K562 (cell line): Measurements from ENCODE around the gene TYW1. TPM values are rescaled to one million over a fixed set of nuclear protein-coding genes. Genes with fewer than 3 reads are reported as not detected.
"Not testable (repeated sequence)": the region's sequence is repeated elsewhere in the genome, so short reads cannot be mapped to it uniquely, and the experiment has no call there.

Experiments used
- ATAC-seq: fragments of 200-7000 bp; cut with Tn5 transposase; 3 replicates; pipeline ENCODE4 v1.9.1; 2020; ENCODE audit warnings: moderate library complexity
- BruUV-seq: library from RNA; stranded (reverse); fragments of 400-500 nt; replicated peaks from 2 replicates; lab custom pipeline; 2021; lab: Mats Ljungman, UMichigan
- CTCF ChIA-PET: fragments of 300-600 bp; formaldehyde crosslinking; extraction: SDS; loops from one replicate; lab custom pipeline; 2021; ENCODE audit warnings: low intra/inter-chr PET ratio; lab: Yijun Ruan, JAX
- POLR2A ChIA-PET: fragments of 300-600, 350-650 bp; sonication (Branson Sonifier 250); formaldehyde crosslinking; extraction: SDS; loops from one replicate; lab custom pipeline; 2021; ENCODE audit warnings: antibody characterized with exemption, inconsistent platforms; lab: Yijun Ruan, JAX
- DNase-seq, 4 experiments: peaks; one replicate each; pipeline versions ENCODE4 v3.0.0 to v3.0.0-alpha.2; 2011 to 2018; ENCODE audit warnings: low spot score in 3 of 4, mixed read lengths in 3 of 4; ENCODE audit errors: extremely low read depth in 1 of 4
- FAIRE-seq: peaks from 2 replicates; lab custom pipeline; 2011; peaks lifted over from hg19 to GRCh38; lab: Jason Lieb, UNC
- H2AFZ ChIP-seq: 2 replicates; pipeline ENCODE4 v1.6.0; 2011; ENCODE audit warnings: low read depth, low read length, control low read depth, inconsistent platforms
- H3K27ac ChIP-seq: fragments of 200-600 bp; 3 replicates; pipeline ENCODE4 v1.8.0; 2011; ENCODE audit warnings: low read depth, mild to moderate bottlenecking, control low read depth, inconsistent platforms, low read length, moderate library complexity, mixed read lengths; ENCODE audit errors: extremely low read depth
- H3K27me3 ChIP-seq, 2 experiments: fragments of 300-600 bp in 1 of 2; 2 replicates in 1 of 2; 3 replicates in 1 of 2; pipeline versions ENCODE4 v1.6.0 to v1.8.0; 2011; ENCODE audit warnings: inconsistent platforms in 2 of 2, low read length in 2 of 2, mild to moderate bottlenecking in 1 of 2, mixed read lengths in 1 of 2, moderate library complexity in 1 of 2; ENCODE audit not compliant: control insufficient read depth in 2 of 2, insufficient read depth in 2 of 2
- H3K36me3 ChIP-seq: fragments of 300-600 bp; 3 replicates; pipeline ENCODE4 v1.8.0; 2011; ENCODE audit warnings: mild to moderate bottlenecking, low read length, inconsistent platforms; ENCODE audit not compliant: control insufficient read depth, insufficient read depth
- H3K4me1 ChIP-seq, 2 experiments: fragments of 200-600 bp in 1 of 2; replicated peaks in 1 of 2; 2 replicates in 1 of 2; 3 replicates in 1 of 2; pipeline versions ENCODE4 v1.5.1 to v1.8.0; 2011; ENCODE audit warnings: inconsistent platforms in 2 of 2, low read length in 2 of 2, mild to moderate bottlenecking in 1 of 2, mixed read lengths in 1 of 2, moderate library complexity in 1 of 2; ENCODE audit not compliant: control insufficient read depth in 2 of 2, insufficient read depth in 2 of 2
- H3K4me2 ChIP-seq: 2 replicates; pipeline ENCODE4 v1.6.1; 2011; ENCODE audit warnings: low read length, control low read depth, inconsistent platforms, mixed read lengths; ENCODE audit not compliant: insufficient read depth
- H3K4me3 ChIP-seq: fragments of 200-600 bp; sonication (generic), shearing (Covaris generic); 2 replicates; pipeline ENCODE4 v1.5.1; 2016; ENCODE audit warnings: control low read depth, inconsistent platforms
- H3K79me2 ChIP-seq: fragments of 200-600 bp; 3 replicates; pipeline ENCODE4 v1.8.0; 2011; ENCODE audit warnings: low read length, inconsistent platforms; ENCODE audit not compliant: control insufficient read depth, insufficient read depth
- H3K9ac ChIP-seq, 2 experiments: 2 replicates each; pipeline versions ENCODE4 v1.6.0 to v1.6.1; 2011; ENCODE audit warnings: low read depth in 2 of 2, low read length in 2 of 2, control low read depth in 1 of 2, inconsistent platforms in 1 of 2, mild to moderate bottlenecking in 1 of 2, mixed read lengths in 1 of 2; ENCODE audit not compliant: insufficient read depth in 1 of 2
- H3K9me1 ChIP-seq: one replicate; pipeline ENCODE4 v1.6.0; 2011; ENCODE audit warnings: inconsistent platforms, mild to moderate bottlenecking, low read length, moderate library complexity; ENCODE audit not compliant: control insufficient read depth, insufficient read depth
- H3K9me3 ChIP-seq: replicated peaks from 2 replicates; pipeline ENCODE4 v1.5.1; 2011; ENCODE audit warnings: low read depth, low read length, inconsistent platforms; ENCODE audit not compliant: control insufficient read depth, insufficient read depth
- H4K20me1 ChIP-seq: replicated peaks from 2 replicates; pipeline ENCODE4 v1.6.1; 2011; ENCODE audit warnings: low read length, inconsistent platforms, mixed read lengths; ENCODE audit not compliant: control insufficient read depth, insufficient read depth
- ETV1 ChIP-seq: fragments of 450-650 bp; conservative IDR thresholded peaks from 2 replicates; pipeline ENCODE4 v1.6.1; 2016; ENCODE audit warnings: missing genetic modification characterization, control low read depth, low read depth, missing compliant biosample characterization
- KDM1A ChIP-seq, 2 experiments: fragments of 450-650 bp; IDR thresholded peaks; 2 replicates each; pipeline ENCODE4 v1.6.1; 2016; ENCODE audit warnings: mild to moderate bottlenecking in 2 of 2
- WGBS: fragments of 100-300 bp; shearing (Covaris generic); methylation state at CpG from one replicate; pipeline ENCODE4 v1.1.6; 2016; ENCODE audit warnings: low coverage, mixed read lengths; ENCODE audit not compliant: insufficient coverage; ENCODE audit errors: missing lambda C conversion rate; 5-methylcytosine and 5-hydroxymethylcytosine counted together
- in situ Hi-C: fragments of 300-500 bp; cut with MboI; formaldehyde crosslinking; loops from 4 replicates; pipeline ENCODE4 v1.15.0; 2018; ENCODE audit warnings: inconsistent platforms, mixed read lengths
- intact Hi-C: fragments of 100-400 bp; cut with micrococcal nuclease; formaldehyde crosslinking; loops from 2 replicates; pipeline ENCODE4 v1.14.2; 2022
- polyA plus RNA-seq, 8 experiments: library from polyadenylated mRNA; depleted of rRNA in 4 of 8; stranded (reverse) in 5 of 8; unstranded in 3 of 8; fragments of >200 nt; fragmentation: Nextera tagmentation in 2 of 8; fragmentation: Illumina TruSeq in 1 of 8; extraction: Ambion mirVana in 2 of 8; extraction: Trizol in 1 of 8; gene quantifications; 2 replicates each; pipeline versions ENCODE4 v1.2.1 to v1.2.3, GENCODE V29; 2011 to 2014; ENCODE audit warnings: inconsistent platforms in 1 of 8, missing spikeins in 1 of 8
- total RNA-seq, 7 experiments: library from RNA; depleted of rRNA in 6 of 7; stranded (reverse); fragments of >200 nt in 6 of 7; fragmentation: Illumina TruSeq in 2 of 7; extraction: Trizol in 2 of 7; gene quantifications; 2 replicates each; pipeline versions ENCODE4 v1.2.1 to v1.2.3, GENCODE V29; 2011 to 2021; ENCODE audit warnings: low replicate concordance in 1 of 7

Gene TYW1
- total and polyA plus RNA-seq, 9 of the 15 experiments (the other 6 are each of a cell fraction or from before 2014, with no cell fraction given), result 17.4 to 32.0 (median 26.2) TPM

DNA sequence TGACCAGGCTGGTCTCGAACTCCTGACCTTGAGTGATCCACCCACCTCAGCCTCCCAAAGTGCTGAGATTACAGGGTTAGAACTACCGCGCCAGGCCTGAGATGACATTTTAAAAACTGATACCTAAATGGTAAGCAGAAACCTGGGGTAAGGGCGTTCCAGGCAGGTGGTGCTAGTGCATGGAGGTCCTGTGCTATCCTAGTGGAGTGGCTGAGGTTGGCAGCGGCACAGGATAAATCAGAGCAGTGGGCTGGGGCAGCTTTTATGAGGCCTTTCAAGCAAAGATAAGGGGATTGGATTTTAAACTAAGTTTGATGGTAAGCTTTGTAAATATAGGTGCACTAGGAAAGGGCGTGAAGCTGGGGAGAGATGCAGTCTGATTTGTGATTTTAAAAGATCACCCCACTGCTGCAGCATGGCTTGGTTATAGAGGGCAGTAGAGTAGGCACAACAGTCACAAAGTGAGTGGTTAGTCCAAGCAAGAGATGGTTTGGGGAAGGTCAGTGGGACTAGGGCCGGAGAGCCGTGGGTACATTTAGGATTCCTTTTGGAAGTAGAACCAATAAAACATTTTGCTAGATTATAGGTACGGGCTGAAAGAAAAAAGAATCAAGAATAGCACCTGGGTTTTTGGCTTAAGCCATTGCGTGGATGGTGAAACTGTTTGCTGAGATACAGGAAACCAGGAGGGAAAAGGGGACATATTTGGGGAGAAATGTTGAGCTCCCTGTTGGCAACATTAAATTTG lies 188.5 kb downstream of the TYW1 start:
- DNase-seq, H3K4me1 ChIP-seq, POLR2A ChIA-PET, H3K9me3 ChIP-seq, H3K9ac ChIP-seq, in situ Hi-C loops, H4K20me1 ChIP-seq, H3K4me2 ChIP-seq, CTCF ChIA-PET, ATAC-seq, H2AFZ ChIP-seq, H3K27me3 ChIP-seq, H3K4me3 ChIP-seq, H3K79me2 ChIP-seq, H3K36me3 ChIP-seq, FAIRE-seq, H3K9me1 ChIP-seq, intact Hi-C loops, H3K27ac ChIP-seq: not testable (repeated sequence)
- peak; percentile 72 to 74; a peak in 3 of 4 replicates for TF ChIP-seq KDM1A (IDR thresholded peaks at IDR 0.05)
- WGBS, result 89% methylated on average over 9 of the region's 10 CpGs
- TSS peak; percentile 17 for BruUV-seq

GRCh38 chr7:67185660-67186129 lies 189.1 kb downstream of the TYW1 start:
- DNase-seq, H3K4me2 ChIP-seq, H3K36me3 ChIP-seq, POLR2A ChIA-PET, H3K9me1 ChIP-seq, CTCF ChIA-PET, H4K20me1 ChIP-seq, H3K27ac ChIP-seq, H3K79me2 ChIP-seq, intact Hi-C loops, H3K9me3 ChIP-seq, BruUV-seq, H3K4me3 ChIP-seq, H2AFZ ChIP-seq, H3K27me3 ChIP-seq, in situ Hi-C loops, H3K4me1 ChIP-seq, H3K9ac ChIP-seq: not testable (repeated sequence)
- 14% methylated on average over 1 of the region's 3 CpGs for WGBS
- peak; percentile 78 for FAIRE-seq
- 0 out of 2 replicates have a peak, but pooled peaks have one; percentile 10 for TF ChIP-seq ETV1 (tag)
- peak; percentile 81 for ATAC-seq
